Type B pancreatic cell (in vitro differentiated cells): ENCODE measurements around the gene SPATA31A7. TPM values are rescaled to one million over a fixed set of nuclear protein-coding genes. Genes with fewer than 3 reads are reported as not detected.
"Not testable (repeated sequence)": the region's sequence is repeated elsewhere in the genome, so short reads cannot be mapped to it uniquely, and the experiment has no call there.

Experiments used
- DNase-seq: peaks from one replicate; pipeline ENCODE4 v3.0.0; 2021; ENCODE audit warnings: mixed read lengths; ENCODE audit not compliant: unreplicated experiment; ENCODE audit errors: extremely low spot score
- H3K27ac Mint-ChIP-seq: 2 replicates; pipeline ENCODE4 v1.8.0; 2021; ENCODE audit warnings: mild to moderate bottlenecking, mixed read lengths
- H3K27me3 Mint-ChIP-seq: 2 replicates; pipeline ENCODE4 v1.8.0; 2021; ENCODE audit warnings: mixed read lengths
- H3K36me3 Mint-ChIP-seq: 2 replicates; pipeline ENCODE4 v1.8.0; 2021; ENCODE audit warnings: mixed read lengths
- H3K4me1 Mint-ChIP-seq: one replicate; pipeline ENCODE4 v1.8.0; 2021; ENCODE audit warnings: mixed read lengths; ENCODE audit not compliant: unreplicated experiment
- H3K4me3 Mint-ChIP-seq: 2 replicates; pipeline ENCODE4 v1.8.0; 2021; ENCODE audit warnings: mild to moderate bottlenecking, mixed read lengths
- H3K9me3 Mint-ChIP-seq: 2 replicates; pipeline ENCODE4 v1.8.0; 2021; ENCODE audit warnings: mixed read lengths
- long read RNA-seq: library from polyadenylated mRNA; unstranded; transcript quantifications from one replicate; pipeline ENCODE4 v2.0.0, GENCODE V29; 2020
- total RNA-seq: library from RNA; stranded (reverse); gene quantifications from 2 replicates; pipeline ENCODE4 v1.2.1, GENCODE V29; 2021; ENCODE audit warnings: low replicate concordance

SPATA31A7 gene
- not detected in 2 replicates for total RNA-seq
- long read RNA-seq = 0 reads

DNA sequence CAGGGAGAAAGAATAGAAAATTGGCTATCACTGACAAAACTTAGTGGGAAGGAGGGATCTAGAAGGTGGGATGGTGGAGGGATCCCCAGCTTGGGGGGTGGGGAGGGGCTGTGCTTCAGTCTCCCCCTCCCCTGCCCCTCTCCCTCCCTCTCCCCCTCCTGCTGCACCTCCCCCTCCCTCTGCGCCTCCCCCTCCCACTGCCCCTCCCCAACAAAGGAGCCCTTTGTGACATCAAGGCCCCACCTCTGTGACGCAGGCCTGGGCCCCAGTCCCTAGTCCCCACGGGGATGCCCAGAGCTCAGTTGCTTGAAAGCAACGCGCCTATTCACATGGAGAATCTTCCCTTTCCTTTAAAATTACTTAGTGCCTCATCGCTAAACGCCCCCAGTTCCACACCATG is at the start of gene SPATA31A7:
Gene SPATA31A7 (plus strand): TSS at position 301 of the 400 bp plus-strand sequence. CDS start 29 bp downstream, at position 330.
- not testable (repeated sequence) for H3K27me3 Mint-ChIP-seq, H3K4me3 Mint-ChIP-seq, H3K36me3 Mint-ChIP-seq

DNA sequence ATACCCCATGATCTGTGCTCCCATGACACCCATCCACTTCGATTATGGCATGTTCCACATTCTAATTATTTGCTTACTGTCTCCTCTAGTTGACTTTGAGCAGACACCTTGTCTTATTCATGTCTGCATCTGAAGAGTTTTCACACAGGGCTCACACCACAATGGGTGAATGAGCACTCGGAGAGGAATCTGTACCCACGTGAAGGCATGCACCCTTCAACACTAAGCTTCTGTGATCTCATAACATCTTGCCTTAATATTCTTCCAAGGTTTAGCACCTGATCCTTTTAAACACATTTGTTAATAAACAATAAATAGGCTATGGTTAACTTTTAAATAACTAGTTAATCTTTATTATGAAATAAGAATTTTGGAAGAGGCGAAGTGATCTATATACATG is 36.6 kb downstream of the SPATA31A7 start:
- not testable (repeated sequence) for H3K36me3 Mint-ChIP-seq, H3K4me1 Mint-ChIP-seq, H3K4me3 Mint-ChIP-seq

More for the DNA sequence above, at the start of gene SPATA31A7:
- not testable (repeated sequence) for H3K27ac Mint-ChIP-seq, H3K9me3 Mint-ChIP-seq, H3K4me1 Mint-ChIP-seq, DNase-seq

More for the DNA sequence above, 36.6 kb downstream of the SPATA31A7 start:
- not testable (repeated sequence) for H3K27me3 Mint-ChIP-seq, H3K27ac Mint-ChIP-seq, DNase-seq, H3K9me3 Mint-ChIP-seq
